Measurements from ENCODE around the gene BGN.

Gene BGN

DNA sequence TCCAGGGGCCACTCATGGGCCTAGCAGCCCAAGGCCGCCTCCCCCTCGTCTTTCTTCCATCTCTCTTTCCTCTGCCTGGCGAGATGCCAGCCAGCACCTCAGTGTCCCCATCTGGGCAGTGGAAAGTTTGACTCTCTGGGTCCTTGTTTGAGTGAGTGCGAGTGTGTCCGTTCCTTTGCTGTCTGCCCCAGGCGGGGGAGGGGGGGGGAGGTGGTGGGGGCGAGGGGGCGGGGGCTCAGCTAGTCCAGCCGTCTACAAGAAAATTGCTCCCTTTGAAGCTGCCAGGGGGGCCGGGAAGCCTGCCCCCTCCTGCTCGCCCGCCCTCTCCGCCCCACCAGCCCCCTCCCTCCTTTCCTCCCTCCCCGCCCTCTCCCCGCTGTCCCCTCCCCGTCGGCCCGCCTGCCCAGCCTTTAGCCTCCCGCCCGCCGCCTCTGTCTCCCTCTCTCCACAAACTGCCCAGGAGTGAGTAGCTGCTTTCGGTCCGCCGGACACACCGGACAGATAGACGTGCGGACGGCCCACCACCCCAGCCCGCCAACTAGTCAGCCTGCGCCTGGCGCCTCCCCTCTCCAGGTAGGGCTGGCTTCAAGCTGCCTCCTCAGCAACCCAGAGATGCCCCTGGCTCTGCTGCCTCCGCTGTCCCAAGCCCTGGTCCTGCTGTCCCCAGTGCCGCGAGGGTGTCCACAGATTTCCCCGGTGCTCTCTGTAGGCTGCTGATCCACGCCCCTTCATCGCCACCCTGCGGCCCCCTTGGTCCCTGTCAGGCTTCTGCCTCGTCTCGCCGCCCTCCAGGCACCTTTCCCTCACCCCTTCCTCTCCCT lies at the start of gene BGN:
Gene BGN (plus strand): TSS at position 440 of the 821 bp plus-strand sequence. CDS start 9,652 bp downstream, outside the sequence.
- peak; percentile 68 for DNase-seq

DNA sequence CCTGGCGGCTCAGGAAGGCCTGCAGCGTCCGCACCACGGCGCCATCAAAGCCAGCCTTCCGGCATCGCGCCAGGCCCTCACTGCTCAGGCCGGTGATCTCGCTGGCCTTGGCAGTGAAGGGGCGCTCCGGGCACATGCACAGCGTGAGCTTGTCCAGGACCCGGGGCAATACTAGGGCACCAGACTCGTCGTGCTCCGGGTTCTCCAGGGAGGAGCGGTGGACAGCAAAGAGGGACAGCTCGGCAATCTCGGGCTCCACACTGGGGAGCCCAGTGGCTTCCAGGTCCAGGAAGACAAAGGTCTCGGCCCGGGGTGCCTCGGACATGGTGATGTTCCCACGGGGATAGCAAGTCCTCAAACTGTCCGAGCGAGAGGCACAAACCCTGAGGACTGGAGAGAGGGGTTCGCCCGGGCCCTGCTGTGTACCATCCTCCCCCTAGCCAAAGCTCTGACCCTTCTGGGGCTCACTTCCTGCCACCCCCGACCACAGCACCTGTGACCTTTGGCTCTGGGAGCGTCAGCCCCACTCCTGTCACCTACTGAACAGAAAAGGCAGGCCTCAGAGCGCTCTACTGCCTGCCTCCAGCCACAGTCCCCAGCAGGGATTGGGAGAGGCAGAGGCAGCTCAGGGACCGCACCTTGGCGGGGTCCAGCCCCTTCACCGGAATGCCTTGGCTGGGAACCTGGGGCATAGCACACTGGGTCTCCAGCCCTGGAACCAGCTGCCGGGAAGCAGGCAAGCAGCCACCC lies 49.5 kb upstream of the BGN start:
- no peak for DNase-seq

DNA sequence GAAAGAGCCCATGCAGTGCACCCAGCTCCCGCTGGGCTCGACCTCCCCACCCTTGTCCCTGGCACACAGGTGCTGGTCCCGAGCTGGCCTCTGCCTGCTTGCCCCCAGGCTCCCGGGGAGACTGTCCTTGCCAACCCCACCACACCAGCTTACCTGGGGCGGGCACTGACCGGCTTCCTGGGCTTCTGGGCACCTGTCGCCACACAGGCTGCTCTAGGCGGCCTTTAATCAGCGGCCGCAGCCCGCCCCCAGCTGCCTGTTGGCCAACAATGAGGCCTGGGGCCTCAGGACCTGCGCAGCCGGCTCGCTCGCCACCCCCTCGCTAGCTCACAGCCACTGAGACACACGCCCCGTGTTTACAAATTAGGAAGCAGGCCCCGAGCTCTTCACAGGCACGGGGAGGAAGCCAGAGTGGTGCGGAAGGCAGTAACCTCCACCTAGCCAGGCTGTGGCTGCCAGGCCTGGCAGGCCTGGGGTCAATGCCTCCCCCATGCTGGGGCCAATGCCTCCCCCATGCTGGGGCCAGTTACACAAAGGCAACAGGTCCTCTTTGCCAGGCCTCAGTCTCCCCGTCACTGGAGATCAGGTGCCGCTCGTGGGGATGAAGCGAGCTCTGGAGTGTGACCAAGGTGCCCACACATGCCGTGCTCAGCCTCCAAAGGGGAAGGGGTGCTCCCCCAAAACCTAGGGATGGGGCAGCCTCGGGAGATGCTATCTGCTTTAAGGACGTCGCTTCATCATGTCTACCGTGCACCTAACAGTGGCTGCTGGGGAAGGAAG lies 48.7 kb upstream of the BGN start, which contains the start of gene TREX2:
Gene TREX2 (minus strand): TSS at position 201 of the 780 bp plus-strand sequence. CDS start 626 bp downstream, outside the sequence.
- no peak for DNase-seq

DNA sequence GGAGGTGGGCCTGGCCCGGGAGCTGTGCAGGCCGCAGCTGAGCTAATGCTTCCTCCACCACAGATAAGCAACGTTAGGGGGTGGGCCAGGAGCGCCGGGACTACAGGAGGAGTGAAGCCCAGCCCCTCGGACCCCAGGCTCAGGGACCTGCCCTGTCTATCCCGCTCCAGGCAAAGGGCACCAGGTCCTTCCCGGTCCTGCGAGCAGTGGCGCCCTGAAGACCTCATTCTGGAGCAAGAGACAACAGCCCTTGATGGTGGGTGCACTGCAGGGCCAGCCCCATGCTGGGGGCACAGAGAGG lies 48.2 kb upstream of the BGN start:
- DNase-seq, result no peak

DNA sequence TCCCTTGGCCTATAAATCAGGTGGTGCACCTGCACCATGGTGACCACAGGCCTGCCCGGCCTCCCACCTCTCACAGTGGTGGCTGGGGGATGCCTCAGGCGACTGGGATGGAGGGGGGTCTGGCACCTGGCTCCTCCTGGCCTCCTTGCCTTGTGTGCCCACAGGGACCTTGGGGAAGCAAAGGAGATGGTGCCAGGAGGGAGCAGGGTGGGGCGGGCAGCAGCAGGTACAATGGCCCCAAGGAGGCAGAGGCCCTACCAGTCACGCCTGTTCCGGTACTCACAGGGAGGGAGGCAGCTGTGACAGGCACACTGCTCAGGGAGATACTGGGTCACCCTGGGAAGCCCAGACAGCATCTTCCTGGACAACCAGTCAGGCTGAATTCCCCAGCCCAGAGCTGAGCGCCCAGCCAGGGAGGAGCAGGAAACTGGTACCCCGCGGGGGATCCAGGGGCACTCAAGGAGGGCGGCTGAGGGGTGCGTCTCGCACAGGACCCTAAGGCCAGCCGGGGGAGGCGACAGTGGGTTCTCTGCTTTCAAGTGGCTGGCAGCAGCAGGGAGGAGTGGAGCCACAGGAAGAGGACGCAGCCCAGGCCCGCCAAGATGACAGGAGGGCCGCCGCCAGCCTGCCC lies 47.7 kb upstream of the BGN start:
- no peak for DNase-seq

DNA sequence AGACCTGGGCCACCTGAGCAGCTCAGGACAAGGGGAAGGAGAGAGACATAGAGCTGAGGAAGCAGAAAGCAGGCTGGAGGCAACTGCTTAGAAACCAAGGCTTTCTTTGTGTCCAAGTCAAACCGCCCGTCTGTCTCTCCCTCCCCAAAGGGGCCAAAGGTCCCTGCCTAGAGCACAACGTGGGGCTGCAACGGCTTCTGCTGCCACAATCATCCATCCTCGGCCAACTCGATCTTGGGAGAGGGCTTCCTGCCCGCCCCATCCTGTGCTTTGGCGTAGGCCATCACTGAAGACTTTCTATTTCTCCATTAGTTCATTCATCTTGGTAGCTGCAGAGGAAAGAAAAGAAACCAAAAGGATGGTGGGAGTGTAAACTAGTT lies 47.2 kb upstream of the BGN start:
- DNase-seq, result no peak

DNA sequence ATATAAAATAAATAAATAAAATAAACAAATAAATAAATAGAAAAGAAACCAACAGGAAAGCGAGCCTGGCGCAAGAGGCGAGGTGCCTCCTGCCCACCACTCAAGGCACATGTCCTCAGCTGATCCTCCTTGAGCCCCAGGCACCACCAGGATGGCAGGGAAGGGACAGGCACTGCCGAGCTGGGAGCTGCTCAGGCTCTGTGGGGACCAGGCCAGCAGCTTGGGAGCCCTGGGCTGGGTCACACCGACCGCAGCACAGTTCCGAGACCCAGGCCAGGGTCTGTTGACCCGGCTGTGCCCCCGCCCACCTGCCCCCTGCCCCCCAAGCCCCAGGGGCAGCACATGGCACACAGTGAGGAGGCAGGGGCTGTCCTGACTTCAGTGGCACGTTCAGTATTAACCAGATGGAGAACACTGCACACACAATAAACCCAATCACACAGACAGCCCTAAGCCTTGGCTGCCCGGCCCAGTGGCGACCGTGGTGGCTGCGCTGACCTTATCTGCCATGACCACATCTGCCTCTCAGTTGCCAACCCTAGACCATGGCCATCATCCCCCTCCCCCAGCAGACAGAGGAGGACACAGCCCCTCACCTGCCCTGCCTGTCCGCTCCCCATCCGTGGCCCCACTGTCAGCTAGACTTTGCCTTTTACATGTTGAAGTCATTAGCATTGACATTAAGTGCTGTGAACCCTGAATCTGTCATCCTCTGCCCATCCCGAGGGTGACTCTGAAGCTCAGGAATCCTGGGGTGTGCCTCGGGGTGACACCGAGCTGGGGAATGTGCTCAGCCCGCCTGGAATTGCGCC lies 46.0 kb upstream of the BGN start:
- no peak for DNase-seq

DNA sequence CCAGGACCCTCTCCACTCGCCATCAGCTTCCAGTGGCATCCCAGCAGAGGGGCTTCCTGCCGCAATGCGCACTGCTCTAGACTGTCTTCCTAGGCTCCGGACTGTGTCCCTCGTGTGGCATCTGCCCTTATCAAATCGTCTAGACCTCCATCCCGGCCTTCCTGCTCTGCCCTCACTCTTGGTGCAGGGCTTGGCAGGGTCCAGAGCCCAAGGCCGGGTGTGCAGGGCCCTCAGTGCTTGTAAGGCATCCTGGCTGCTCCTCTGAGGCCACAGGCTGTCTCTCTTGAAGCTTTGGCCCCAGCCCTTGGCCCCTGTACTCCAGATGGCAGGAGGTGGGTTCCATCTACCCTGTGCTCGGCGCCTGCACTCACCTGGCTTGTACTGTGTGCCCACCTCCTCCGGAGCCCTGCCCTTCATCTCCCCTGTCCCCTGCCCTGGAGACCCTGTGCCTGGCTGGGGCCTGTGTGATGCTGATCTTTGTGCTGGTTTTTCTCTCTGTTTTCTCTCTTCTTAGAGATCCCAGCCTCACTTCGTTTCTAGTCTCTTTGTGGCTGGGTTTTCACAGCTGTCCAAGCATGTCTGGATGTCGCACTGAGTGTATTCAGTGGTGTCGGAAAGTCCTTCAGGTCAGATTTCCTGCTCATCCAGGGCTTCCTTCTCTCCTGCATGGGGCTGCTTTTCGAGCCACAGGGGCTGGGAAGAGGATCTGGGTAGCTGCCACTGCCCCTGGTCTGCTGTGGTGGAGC lies 45.2 kb upstream of the BGN start:
- DNase-seq, result no peak

DNA sequence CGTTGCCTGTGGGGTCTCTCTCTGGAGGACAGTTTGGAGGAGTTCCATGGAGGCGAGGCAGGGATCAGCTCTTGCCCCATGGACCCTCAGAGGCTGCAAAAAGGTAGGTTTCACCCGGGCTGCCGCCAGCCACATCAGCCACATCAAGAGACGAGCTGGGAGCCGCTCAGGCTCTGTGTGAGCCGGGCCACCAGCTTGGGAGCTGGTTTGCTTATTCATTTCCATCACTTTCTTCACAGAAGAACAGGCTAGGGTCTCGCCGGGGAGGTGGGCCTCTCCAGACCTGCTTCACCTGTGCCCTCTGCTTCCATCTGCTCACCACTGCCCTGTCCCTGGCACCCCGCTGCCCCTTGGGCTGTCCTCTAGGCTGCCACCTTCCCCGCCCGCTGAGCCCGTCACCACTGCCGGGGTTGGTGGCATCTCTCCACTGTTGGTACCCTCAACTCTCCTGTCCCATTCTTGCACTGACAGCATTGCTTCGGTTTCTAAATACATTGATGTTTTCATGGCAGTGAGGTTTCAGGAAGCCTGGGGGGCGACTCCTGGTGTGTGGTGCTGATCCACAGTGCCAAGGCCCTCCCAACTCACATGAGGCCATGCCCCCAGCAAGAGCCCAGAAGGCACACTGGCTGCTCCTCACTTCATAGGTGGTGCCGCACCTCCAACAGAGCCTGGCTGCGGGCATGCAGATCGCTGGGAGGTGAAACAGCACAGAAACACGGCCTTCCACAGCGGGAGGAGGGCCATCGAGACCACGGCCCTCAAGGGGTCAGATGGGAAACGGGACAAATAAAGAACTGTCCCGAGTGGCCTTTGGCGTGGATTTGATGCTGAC lies 44.4 kb upstream of the BGN start:
- no peak for DNase-seq

DNA sequence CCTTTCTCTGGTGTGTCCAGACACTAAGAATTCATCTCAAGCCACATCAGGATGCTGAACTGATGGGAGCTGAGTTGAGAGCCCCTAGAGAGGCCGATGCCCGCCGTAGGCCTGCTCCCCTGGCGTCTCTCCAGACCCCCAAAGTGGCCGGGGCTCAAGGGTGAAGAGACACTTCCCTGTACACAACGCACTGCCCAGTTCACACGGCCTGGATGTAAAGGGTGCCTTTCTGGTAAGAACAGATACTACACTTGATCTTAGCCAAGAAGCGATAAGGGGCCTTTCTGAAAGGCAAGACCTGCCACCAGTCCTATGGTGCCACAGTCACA lies 43.9 kb upstream of the BGN start:
- DNase-seq, result no peak

DNA sequence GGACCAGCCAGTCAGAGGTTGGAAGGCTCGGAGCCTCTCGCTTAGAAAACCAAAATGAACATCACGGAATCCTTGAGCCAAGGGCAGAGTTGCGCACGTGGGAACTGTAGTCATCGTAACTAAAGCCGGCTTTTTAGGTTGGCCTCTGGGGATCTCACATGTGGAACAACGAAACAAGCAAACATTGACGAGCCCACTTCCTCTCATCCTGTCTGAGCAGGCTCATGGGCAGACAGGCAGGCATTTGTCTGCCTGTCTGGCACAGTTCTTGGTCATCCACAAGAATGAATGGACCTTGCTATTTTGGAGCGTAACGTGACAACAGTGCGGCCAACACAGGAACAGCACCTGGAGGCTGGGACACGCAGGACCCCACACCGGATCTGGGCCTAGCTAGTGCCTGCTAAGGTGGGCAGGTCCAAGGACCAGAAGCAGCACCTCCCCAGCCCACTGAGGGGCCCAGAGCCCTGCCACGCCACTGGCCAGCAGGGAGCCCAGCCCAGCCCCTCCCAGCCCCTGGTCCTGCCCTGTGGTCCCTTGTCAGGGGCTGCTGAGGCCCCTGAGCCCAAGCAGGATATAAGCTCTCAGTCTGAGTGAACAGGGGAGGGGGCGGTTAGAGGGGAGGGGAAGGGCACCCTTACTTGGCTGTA lies 39.8 kb upstream of the BGN start:
- DNase-seq, result no peak

DNA sequence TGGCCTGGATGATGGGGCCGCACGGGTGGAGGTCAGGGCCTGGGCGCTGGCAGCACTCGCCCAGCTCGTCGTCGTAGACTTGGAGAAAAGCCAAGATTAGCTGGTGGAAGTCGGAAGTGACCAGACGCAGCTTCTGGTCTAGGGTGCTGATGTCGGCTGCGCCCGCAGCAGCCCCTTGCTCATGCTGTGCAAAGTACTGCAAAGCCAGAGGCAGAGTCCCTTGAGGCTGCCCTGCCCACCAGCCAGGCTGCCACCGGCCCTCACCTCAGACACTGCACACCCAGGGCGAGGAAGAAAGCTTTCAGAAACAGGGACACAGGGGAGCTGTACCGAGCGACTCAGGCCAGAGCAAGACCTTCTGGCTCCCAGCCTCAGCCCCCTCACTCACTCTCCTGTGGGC lies 39.2 kb upstream of the BGN start:
- DNase-seq, result no peak

DNA sequence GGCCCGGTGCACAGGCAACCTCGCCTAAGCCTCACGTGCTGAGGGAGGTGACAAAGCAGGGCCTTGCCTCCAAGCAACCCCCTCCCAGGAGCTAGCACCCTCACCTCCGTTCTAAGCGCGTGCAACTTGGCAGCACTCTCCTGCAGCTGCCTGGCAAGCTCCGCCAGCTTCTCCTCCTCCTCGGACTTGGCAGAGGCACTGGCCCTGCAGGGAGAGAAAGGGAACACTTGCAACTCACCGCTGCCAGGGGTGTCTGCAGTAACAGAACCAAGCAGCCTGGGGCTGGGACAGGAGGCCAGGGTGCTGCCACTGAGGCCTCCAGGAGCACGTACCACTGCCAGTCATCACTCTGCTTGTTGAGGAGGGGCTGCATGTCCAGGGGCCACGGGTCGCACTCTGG lies 38.6 kb upstream of the BGN start:
- no peak for DNase-seq

DNA sequence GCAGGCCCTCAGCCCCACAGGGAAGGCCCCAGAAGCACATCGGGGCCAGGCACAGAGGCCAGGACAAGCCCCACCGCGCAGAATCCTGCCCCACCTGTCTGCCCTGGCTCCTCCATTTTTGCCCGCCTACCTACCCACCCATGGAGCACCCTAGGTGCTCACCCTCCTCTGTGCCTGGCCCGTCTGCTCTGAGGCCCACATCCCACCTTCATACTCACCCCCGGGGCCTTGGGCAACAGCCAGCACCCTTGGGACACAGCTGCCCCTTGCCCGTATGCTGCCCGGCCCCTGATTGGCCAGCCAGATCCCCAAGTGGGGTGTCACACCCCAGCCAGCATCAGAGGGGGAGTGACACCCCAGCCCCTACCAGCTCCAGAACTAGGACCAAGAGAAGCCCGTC lies 38.1 kb upstream of the BGN start:
- DNase-seq, result no peak

DNA sequence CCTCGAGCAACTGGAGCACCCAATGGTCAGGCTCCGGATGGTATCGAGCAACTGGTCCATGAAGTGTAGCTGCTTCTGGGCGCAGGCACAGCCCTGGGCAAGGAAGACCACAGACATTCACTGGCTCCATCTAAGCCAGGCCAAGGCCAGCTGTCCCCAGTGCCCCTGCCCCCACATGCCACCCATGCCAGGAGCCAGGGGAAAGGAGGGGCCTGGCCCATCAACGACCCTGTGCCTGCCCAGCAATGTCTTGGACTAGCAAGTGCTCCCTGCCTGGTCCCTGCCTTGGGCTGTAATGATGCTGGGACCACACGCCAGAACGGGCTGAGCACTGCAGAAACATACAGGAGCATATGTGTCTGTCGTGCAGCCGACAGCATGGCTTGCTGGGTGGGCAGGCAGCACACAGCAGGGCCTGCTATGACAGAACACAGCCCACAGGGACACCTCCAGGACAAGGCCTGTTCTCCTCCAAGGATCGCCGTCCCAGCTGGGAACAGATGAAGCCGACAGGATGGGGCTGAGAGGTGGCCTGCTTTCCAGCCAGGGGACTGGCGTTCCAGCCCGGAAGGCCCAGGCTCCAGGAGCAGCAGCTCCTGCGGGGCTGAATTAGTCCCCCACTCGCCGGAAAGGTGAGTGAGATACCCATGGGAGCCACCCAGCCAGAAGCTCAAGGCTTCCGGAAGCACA lies 37.5 kb upstream of the BGN start:
- no peak for DNase-seq

DNA sequence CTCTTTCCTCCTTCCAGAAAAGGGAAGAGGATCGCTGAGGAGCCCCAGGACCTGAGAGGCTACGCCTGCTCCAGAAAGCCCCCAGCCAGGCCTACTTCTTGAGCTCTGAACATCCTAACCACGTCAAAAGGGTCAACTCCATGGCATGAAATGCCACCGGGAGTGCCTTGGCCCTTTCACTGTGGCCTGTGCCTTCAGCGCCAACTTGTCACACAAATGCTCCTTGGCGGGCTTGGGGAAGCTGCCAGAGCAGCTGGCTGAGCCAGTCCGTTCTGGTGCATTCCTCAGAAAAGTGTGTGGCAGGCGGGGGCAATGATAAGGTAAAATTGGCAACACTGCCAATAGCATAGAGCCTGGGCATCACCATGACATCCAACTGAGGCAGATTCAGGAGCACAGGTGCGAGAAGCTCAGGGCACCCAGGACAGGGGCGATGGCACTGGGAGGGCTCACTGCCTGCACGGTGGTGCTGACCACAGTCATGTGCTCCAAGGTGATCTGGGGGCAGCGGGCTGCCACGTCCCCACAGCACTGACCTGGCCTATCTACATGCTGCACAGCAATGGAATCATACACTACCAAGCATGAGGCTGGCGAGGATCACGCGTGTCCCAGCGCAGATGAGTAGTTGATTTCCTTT lies 36.8 kb upstream of the BGN start:
- no peak for DNase-seq

DNA sequence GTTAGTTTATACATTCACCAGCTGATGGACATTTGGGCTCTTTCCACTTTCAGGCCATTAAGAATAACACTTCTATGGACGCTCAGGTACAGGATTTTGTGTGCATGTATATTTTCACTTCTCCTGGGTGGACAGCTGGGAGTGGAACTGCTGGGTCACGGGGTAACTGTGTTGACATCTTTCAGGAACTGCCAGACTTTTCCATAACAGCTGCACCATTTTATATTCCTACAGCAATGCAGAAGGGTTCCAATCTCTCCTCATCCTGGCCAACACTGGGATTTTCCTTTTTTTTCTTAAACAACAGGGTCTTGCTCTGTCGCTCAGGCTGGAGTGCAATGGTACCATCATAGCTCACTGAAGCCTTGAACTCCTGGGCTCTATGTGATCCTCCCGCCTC lies 36.3 kb upstream of the BGN start:
- DNase-seq, result no peak

DNA sequence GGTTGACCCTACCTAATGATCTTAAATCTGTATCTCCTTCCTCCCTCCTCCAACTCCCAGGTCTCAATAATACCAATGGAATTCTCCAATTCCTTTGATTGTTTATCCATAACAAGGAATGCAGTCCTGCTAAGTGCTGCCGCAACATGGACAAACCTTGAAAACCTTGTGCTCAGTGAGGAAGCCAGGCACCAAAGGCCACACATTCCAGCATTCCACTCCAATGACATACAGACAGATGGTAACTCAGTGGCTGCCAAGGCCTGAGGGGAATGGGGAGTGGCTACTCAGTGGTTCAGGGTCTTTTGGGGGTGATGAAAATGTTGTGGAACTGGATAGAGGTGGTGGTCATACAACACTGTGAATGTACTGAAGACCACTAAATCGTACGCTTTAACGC lies 34.8 kb upstream of the BGN start:
- no peak for DNase-seq

DNA sequence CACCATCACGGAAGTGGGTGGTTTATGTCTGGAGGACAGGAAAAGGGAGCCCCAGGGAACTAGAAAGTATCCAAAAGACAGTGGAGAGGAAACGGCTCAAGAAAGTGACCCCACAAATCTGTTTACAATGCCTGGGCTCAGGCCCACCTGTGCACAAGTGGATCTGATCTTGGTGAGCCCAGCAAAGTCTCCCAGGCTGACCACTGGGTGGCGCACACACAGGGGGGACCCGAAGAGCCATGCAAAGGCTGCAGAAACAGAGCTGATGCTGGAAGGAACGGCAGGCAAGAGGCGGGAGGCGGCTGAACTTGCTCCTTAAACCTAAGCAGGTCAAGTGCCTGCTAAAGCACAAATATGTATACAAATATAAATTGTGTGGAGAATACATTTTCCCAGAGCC lies 34.0 kb upstream of the BGN start:
- peak; percentile 76 for DNase-seq
